OCI-LY1 (cell line): ENCODE measurements around the gene EVC.

Experiments
- EZH2 ChIP-seq: fragments of 200-600 bp; sonication (generic), shearing (Covaris generic); IDR thresholded peaks from 2 replicates; pipeline ENCODE4 v1.8.0; 2017; ENCODE audit warnings: borderline replicate concordance, mixed run types, mild to moderate bottlenecking, antibody characterized with exemption, low read length, moderate library complexity, mixed read lengths
- TF ChIP-seq, protein P1 (sequence below): fragments of 200-600 bp; sonication (generic), shearing (Covaris generic); IDR thresholded peaks from 2 replicates; pipeline ENCODE4 v1.5.1; 2017; ENCODE audit warnings: mild to moderate bottlenecking, antibody characterized with exemption, low read length, moderate library complexity, mixed read lengths

DNA sequence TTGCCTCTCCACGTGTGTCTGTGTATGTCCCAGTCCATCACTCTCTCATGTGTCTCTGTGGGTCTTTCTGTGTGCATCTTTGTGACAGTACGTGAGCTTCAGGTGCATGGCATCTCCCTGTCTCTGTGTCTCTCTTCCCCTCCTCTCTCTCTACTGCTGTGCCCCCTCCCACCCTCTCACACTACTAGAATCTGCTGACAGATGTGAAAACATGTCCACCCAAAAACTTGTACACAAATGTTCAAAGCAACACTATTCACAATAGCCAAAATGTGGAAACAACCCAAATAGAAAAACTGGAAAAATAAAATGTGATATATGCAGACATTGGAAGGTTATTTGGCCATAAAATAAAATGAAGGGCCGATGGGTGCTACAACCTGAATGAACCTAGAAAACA is 10.0 kb downstream of the EVC start:
- TF ChIP-seq, protein P1, sequence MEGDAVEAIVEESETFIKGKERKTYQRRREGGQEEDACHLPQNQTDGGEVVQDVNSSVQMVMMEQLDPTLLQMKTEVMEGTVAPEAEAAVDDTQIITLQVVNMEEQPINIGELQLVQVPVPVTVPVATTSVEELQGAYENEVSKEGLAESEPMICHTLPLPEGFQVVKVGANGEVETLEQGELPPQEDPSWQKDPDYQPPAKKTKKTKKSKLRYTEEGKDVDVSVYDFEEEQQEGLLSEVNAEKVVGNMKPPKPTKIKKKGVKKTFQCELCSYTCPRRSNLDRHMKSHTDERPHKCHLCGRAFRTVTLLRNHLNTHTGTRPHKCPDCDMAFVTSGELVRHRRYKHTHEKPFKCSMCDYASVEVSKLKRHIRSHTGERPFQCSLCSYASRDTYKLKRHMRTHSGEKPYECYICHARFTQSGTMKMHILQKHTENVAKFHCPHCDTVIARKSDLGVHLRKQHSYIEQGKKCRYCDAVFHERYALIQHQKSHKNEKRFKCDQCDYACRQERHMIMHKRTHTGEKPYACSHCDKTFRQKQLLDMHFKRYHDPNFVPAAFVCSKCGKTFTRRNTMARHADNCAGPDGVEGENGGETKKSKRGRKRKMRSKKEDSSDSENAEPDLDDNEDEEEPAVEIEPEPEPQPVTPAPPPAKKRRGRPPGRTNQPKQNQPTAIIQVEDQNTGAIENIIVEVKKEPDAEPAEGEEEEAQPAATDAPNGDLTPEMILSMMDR = no peak
- TF ChIP-seq EZH2 = no peak
